GM12878 (cell line): ENCODE measurements around the gene ELAVL3.

Source experiments
- CREB1 ChIP-seq: IDR thresholded peaks from 2 replicates; pipeline ENCODE4 v1.6.1; 2012; ENCODE audit warnings: low read depth, mild to moderate bottlenecking, inconsistent platforms
- ETV6 ChIP-seq, 2 experiments: fragments of 450-650 bp in 1 of 2; IDR thresholded peaks in 1 of 2; conservative IDR thresholded peaks in 1 of 2; 2 replicates each; pipeline ENCODE4 v1.6.1; 2014; ENCODE audit warnings: antibody characterized with exemption in 1 of 2, borderline replicate concordance in 1 of 2, low read depth in 1 of 2, mild to moderate bottlenecking in 1 of 2, moderate library complexity in 1 of 2
- EZH2 ChIP-seq: IDR thresholded peaks from 2 replicates; pipeline ENCODE4 v1.6.1; 2012; ENCODE audit warnings: low read depth, mild to moderate bottlenecking, control low read depth, inconsistent platforms, low read length, borderline replicate concordance; ENCODE audit not compliant: control insufficient read depth
- KDM1A ChIP-seq: fragments of 200-600 bp; sonication (generic); IDR thresholded peaks from 2 replicates; pipeline ENCODE4 v1.6.1; 2016; ENCODE audit warnings: borderline replicate concordance
- NFIC ChIP-seq: IDR thresholded peaks from 2 replicates; pipeline ENCODE4 v1.6.1; 2012; ENCODE audit warnings: low read depth, mild to moderate bottlenecking, inconsistent platforms, low read length, moderate library complexity
- NFYB ChIP-seq: IDR thresholded peaks from 2 replicates; pipeline ENCODE4 v1.6.1; 2011; ENCODE audit warnings: low read depth, mild to moderate bottlenecking, low read length, improper control_type of control experiment, moderate library complexity; ENCODE audit not compliant: insufficient read depth
- POLR2A ChIP-seq: IDR thresholded peaks from 2 replicates; pipeline ENCODE4 v1.6.1; 2011; ENCODE audit warnings: low read depth, mild to moderate bottlenecking, low read length
- SIX5 ChIP-seq: IDR thresholded peaks from 2 replicates; pipeline ENCODE4 v1.6.1; 2011; ENCODE audit warnings: mild to moderate bottlenecking, low read depth, low read length, moderate library complexity; ENCODE audit not compliant: severe bottlenecking
- SREBF2 ChIP-seq: IDR thresholded peaks from 2 replicates; pipeline ENCODE4 v1.6.1; 2012; ENCODE audit warnings: mild to moderate bottlenecking, low read length
- YBX1 ChIP-seq: fragments of 450-650 bp; IDR thresholded peaks from 2 replicates; pipeline ENCODE4 v1.6.1; 2016; ENCODE audit warnings: antibody characterized with exemption
- ZBED1 ChIP-seq: IDR thresholded peaks from 2 replicates; pipeline ENCODE4 v1.6.1; 2016; ENCODE audit warnings: borderline replicate concordance
- ZSCAN29 ChIP-seq: fragments of 450-650 bp; IDR thresholded peaks from 2 replicates; pipeline ENCODE4 v1.6.1; 2017; ENCODE audit warnings: mild to moderate bottlenecking, moderate library complexity
- TF ChIP-seq, protein P1 (sequence below): fragments of 450-650 bp; formaldehyde crosslinking; IDR thresholded peaks from 2 replicates; pipeline ENCODE4 v1.4.0; 2020; ENCODE audit warnings: mild to moderate bottlenecking, moderate library complexity
- TF ChIP-seq, protein P2 (sequence below): IDR thresholded peaks from 2 replicates; pipeline ENCODE4 v1.6.1; 2011; ENCODE audit warnings: low read depth, mild to moderate bottlenecking, low read length, moderate library complexity, borderline replicate concordance; ENCODE audit errors: extremely low read depth

DNA sequence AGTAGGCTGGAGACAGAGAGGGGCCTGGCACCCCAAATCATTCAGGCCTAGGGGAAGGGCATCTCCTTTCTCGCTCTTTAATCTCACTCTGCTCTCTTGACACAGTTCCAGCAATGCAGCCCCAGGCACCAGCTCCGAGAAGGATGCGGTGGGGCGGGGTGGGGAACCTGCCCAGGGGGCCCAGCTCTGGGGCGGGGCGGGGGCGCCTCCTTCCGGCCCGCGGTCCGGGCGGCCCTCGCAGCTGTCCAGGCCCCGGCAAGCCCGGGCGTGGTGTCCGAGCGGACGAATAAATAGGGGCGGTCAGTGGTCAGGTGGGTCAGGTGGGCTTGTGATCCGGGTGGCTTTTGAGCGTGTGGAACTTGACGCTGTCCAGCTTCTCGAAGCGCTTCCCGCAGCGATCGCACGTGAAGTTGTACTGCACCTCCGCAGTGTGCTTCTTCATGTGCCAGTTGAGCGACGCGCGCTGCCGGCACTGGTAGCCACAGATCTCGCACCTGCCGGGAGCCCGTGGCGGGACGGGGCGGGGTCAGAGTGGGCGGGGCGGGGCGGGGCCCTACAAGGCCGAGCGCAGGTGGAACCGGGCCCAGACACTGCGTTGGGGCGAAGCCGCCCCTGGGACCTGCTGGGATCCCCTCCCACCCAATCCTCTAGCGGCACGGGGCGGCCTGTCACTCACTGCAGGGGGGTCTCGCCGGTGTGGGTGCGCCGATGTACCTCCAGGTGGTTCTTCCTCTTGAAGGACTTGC, 2.7 kb upstream of the ELAVL3 start:
- TF ChIP-seq SREBF2 (no peak), POLR2A (no peak), NFYB (no peak), ZSCAN29 (no peak), CREB1 (no peak), EZH2 (no peak), SIX5 (no peak), ETV6 (conservative IDR thresholded peaks at IDR 0.05 in 1 of 2, IDR thresholded peaks at IDR 0.05 in 1 of 2; ENCODE audit: borderline replicate concordance in 1 of 2, low read depth in 1 of 2) (no peak), YBX1 (no peak), ZBED1 (no peak), KDM1A (no peak), NFIC (no peak)
- TF ChIP-seq, protein P1, sequence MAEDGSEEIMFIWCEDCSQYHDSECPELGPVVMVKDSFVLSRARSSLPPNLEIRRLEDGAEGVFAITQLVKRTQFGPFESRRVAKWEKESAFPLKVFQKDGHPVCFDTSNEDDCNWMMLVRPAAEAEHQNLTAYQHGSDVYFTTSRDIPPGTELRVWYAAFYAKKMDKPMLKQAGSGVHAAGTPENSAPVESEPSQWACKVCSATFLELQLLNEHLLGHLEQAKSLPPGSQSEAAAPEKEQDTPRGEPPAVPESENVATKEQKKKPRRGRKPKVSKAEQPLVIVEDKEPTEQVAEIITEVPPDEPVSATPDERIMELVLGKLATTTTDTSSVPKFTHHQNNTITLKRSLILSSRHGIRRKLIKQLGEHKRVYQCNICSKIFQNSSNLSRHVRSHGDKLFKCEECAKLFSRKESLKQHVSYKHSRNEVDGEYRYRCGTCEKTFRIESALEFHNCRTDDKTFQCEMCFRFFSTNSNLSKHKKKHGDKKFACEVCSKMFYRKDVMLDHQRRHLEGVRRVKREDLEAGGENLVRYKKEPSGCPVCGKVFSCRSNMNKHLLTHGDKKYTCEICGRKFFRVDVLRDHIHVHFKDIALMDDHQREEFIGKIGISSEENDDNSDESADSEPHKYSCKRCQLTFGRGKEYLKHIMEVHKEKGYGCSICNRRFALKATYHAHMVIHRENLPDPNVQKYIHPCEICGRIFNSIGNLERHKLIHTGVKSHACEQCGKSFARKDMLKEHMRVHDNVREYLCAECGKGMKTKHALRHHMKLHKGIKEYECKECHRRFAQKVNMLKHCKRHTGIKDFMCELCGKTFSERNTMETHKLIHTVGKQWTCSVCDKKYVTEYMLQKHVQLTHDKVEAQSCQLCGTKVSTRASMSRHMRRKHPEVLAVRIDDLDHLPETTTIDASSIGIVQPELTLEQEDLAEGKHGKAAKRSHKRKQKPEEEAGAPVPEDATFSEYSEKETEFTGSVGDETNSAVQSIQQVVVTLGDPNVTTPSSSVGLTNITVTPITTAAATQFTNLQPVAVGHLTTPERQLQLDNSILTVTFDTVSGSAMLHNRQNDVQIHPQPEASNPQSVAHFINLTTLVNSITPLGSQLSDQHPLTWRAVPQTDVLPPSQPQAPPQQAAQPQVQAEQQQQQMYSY (CRISPR knock-in tag), result no peak
- TF ChIP-seq, protein P2, sequence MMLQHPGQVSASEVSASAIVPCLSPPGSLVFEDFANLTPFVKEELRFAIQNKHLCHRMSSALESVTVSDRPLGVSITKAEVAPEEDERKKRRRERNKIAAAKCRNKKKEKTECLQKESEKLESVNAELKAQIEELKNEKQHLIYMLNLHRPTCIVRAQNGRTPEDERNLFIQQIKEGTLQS, result no peak
